ENCODE results near the gene TM2D3. TPM values are rescaled to one million over a fixed set of nuclear protein-coding genes. Genes with fewer than 3 reads are reported as not detected.
A peak's percentile ranks its signal among the peaks of the same experiment; 100 is the strongest.

TM2D3 gene
- total and polyA plus RNA-seq, 9 donors: 46.0 to 76.9 (median 57.3) TPM

- WGBS, 3 donors: 57 to 70% (median 59%) methylated on average over 3 of the region's 3 CpGs
- intact Hi-C loops (cut with DNase I): no loop called here
- Histone ChIP-seq H3K9me3 (no peaks in the 10 kb centered on the region), H3K36me3 (no peaks in the 10 kb centered on the region), H3K4me1 (ENCODE audit: insufficient read depth) (peaks cover 3% of the 10 kb centered on the region), H3K4me3 (no peak overlapping the region), H3K27me3 (no peaks in the 10 kb centered on the region), H3K27ac (no peak overlapping the region)
- DNase-seq: no peak
- no peak for TF ChIP-seq EP300 (IDR thresholded peaks at IDR 0.05)
- TF ChIP-seq, protein P1, sequence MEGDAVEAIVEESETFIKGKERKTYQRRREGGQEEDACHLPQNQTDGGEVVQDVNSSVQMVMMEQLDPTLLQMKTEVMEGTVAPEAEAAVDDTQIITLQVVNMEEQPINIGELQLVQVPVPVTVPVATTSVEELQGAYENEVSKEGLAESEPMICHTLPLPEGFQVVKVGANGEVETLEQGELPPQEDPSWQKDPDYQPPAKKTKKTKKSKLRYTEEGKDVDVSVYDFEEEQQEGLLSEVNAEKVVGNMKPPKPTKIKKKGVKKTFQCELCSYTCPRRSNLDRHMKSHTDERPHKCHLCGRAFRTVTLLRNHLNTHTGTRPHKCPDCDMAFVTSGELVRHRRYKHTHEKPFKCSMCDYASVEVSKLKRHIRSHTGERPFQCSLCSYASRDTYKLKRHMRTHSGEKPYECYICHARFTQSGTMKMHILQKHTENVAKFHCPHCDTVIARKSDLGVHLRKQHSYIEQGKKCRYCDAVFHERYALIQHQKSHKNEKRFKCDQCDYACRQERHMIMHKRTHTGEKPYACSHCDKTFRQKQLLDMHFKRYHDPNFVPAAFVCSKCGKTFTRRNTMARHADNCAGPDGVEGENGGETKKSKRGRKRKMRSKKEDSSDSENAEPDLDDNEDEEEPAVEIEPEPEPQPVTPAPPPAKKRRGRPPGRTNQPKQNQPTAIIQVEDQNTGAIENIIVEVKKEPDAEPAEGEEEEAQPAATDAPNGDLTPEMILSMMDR (IDR thresholded peaks at IDR 0.05): no peak
- no peak for TF ChIP-seq POLR2A (IDR thresholded peaks at IDR 0.05)
Measured at GRCh38 chr15:101647251-101647650, 4.9 kb downstream of the TM2D3 start.

DNA sequence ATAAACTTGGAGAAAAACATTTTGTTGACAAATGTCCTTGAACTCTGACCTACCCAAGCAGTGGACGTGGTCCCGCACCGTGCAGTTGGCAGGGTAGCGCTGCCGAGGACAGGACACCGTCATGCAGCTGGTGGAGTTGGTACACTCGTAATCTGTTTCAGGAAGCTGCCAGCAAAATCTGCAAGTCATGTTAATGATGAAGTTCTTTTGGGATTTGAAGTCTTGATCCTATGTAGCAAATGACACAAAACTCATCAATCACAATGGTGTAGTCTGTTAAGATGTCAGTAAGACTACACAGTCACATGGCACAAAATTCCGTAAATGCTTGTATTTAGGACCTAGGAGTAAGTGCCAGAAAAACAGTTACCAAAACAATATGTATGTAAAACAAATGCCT, 5.5 kb downstream of the TM2D3 start:
- DNase-seq: peak in 1 of 5 donors; percentile 34
- TF ChIP-seq POLR2A (IDR thresholded peaks at IDR 0.05) (no peak), EP300 (IDR thresholded peaks at IDR 0.05) (no peak)
- TF ChIP-seq, protein P1 (IDR thresholded peaks at IDR 0.05): no peak
- WGBS, 3 donors: 34 to 63% (median 49%) methylated on average over 8 of the region's 8 CpGs
- H3K4me1 ChIP-seq (ENCODE audit: insufficient read depth): peaks cover 3% of the 10 kb centered on the region
- no peaks in the 10 kb centered on the region for H3K9me3 ChIP-seq
- H3K36me3 ChIP-seq: no peaks in the 10 kb centered on the region
- H3K27ac ChIP-seq: no peak overlapping the region
- no peak overlapping the region for H3K4me3 ChIP-seq
- H3K27me3 ChIP-seq: no peaks in the 10 kb centered on the region
- intact Hi-C loops (cut with DNase I): no loop called here

GRCh38 chr15:101642361-101642760, 9.8 kb downstream of the TM2D3 start:
- Histone ChIP-seq H3K27ac (peak overlapping the region in 1 of 2 donors; percentile 9), H3K4me1 (ENCODE audit: insufficient read depth) (peaks cover 3% of the 10 kb centered on the region), H3K27me3 (no peaks in the 10 kb centered on the region), H3K9me3 (no peaks in the 10 kb centered on the region), H3K4me3 (no peak overlapping the region), H3K36me3 (no peaks in the 10 kb centered on the region)
- no peak for DNase-seq
- intact Hi-C loops (cut with DNase I): loop anchor here in 2 of 4 donors (5.0 kb wide), 2 partner anchors 335 to 340 kb away; no protein-coding TSS in a partner anchor
- TF ChIP-seq EP300 (IDR thresholded peaks at IDR 0.05): no peak
- no peak for TF ChIP-seq POLR2A (IDR thresholded peaks at IDR 0.05)
- TF ChIP-seq, protein P1 (IDR thresholded peaks at IDR 0.05): no peak
- 23 to 33% (median 26%) methylated on average over 11 of the region's 11 CpGs for WGBS, 3 donors

DNA sequence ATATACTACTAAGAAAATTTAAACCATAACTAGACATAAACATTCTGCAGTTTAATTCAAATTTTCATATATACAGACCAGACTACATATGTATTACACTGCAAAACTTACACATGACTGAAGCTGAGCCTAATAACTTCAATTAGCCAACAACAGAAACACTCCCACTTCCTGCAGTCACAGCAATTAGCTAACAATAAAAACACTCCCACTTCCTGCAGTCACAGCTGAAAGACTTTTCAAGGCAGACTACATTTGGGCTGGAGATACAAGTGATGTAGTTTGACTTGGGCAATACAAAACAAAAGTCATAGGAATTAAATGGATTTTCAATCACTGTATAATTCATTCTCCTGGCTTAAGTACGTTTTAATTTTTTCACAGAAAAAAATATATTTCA, 10.3 kb downstream of the TM2D3 start:
- H3K36me3 ChIP-seq: no peaks in the 10 kb centered on the region
- intact Hi-C loops (cut with DNase I): loop anchor here (2.0 to 5.0 kb wide), 4 partner anchors 335 to 347 kb away; partner anchors contain the start of gene SNRPA1 (in 1 of the 4)
- DNase-seq: no peak

More for the DNA sequence above, 10.3 kb downstream of the TM2D3 start:
- H3K9me3 ChIP-seq: no peaks in the 10 kb centered on the region
- peaks cover 3% of the 10 kb centered on the region for H3K4me1 ChIP-seq (ENCODE audit: insufficient read depth)
- 20 to 31% (median 24%) methylated on average over 1 of the region's 1 CpG for WGBS, 3 donors
- no peak overlapping the region for H3K4me3 ChIP-seq
- H3K27ac ChIP-seq: no peak overlapping the region
- H3K27me3 ChIP-seq: no peaks in the 10 kb centered on the region
- no peak for TF ChIP-seq EP300 (IDR thresholded peaks at IDR 0.05)
- TF ChIP-seq, protein P1 (IDR thresholded peaks at IDR 0.05): no peak
- no peak for TF ChIP-seq POLR2A (IDR thresholded peaks at IDR 0.05)

All from ovary (tissue), 9 donors.